HG02763 (cell line): Measurements from ENCODE around the gene LRRC49.
"Not testable (repeated sequence)": the region's sequence is repeated elsewhere in the genome, so short reads cannot be mapped to it uniquely, and the experiment has no call there.

Experiments used
- ATAC-seq: cut with Tn5 transposase; IDR thresholded peaks from one replicate; pipeline ENCODE4 v1.9.1; 2021; ENCODE audit warnings: mild to moderate bottlenecking, moderate library complexity; ENCODE audit not compliant: unreplicated experiment

The LRRC49 gene

GRCh38 chr15:70892002-70892911 is at the start of gene LRRC49, which contains the start of gene THAP10:
TSS of gene LRRC49 (plus strand) at chr15:70892826. CDS start at chr15:70892895, 69 bp downstream.
TSS of gene THAP10 (minus strand) at chr15:70892433. CDS start at chr15:70892272, 161 bp downstream.
- peak; percentile 68 for ATAC-seq

- ATAC-seq, result no peak
These were observed 46.8 kb upstream of the LRRC49 start for GRCh38 chr15:70845602-70846360.

GRCh38 chr15:70851889-70852288 is 40.7 kb upstream of the LRRC49 start:
- ATAC-seq, result no peak

- no peak for ATAC-seq
These were observed 39.9 kb upstream of the LRRC49 start for GRCh38 chr15:70852501-70853317.

GRCh38 chr15:70853318-70853972 is 39.2 kb upstream of the LRRC49 start:
- no peak for ATAC-seq

- no peak for ATAC-seq
These were observed 38.5 kb upstream of the LRRC49 start, which contains the start of gene LARP6 for GRCh38 chr15:70853973-70854665. TSS of gene LARP6 (minus strand) at chr15:70854157. CDS start at chr15:70854088, 69 bp downstream.

GRCh38 chr15:70854666-70854976 is 38.0 kb upstream of the LRRC49 start:
- no peak for ATAC-seq

GRCh38 chr15:70855764-70856163 is 36.9 kb upstream of the LRRC49 start:
- no peak for ATAC-seq

GRCh38 chr15:70856177-70856883 is 36.3 kb upstream of the LRRC49 start:
- ATAC-seq, result no peak

- no peak for ATAC-seq
These were observed 35.6 kb upstream of the LRRC49 start for GRCh38 chr15:70856884-70857561.

- no peak for ATAC-seq
These were observed 34.9 kb upstream of the LRRC49 start for GRCh38 chr15:70857562-70858285.

GRCh38 chr15:70858614-70859321 is 33.9 kb upstream of the LRRC49 start:
- ATAC-seq, result not testable (repeated sequence)

GRCh38 chr15:70859322-70859908 is 33.2 kb upstream of the LRRC49 start:
- ATAC-seq, result no peak

GRCh38 chr15:70859998-70860397 is 32.6 kb upstream of the LRRC49 start:
- ATAC-seq, result no peak

GRCh38 chr15:70863450-70864218 is 29.0 kb upstream of the LRRC49 start:
- ATAC-seq, result no peak

- ATAC-seq, result no peak
These were observed 25.5 kb upstream of the LRRC49 start for GRCh38 chr15:70866982-70867641.
